M059J (cell line): Measurements from ENCODE around the gene NNT. TPM values are rescaled to one million over a fixed set of nuclear protein-coding genes. Genes with fewer than 3 reads are reported as not detected.
"Not testable (repeated sequence)": the region's sequence is repeated elsewhere in the genome, so short reads cannot be mapped to it uniquely, and the experiment has no call there.

Experiments used
- DNase-seq: peaks from one replicate; pipeline ENCODE4 v3.0.0-alpha.2; 2012; ENCODE audit warnings: low read depth
- total RNA-seq: library from RNA; depleted of rRNA; stranded (reverse); fragments of >200 nt; shearing (Covaris generic); gene quantifications from 2 replicates; pipeline ENCODE4 v1.2.3, GENCODE V29; 2014; rRNA removed

Gene NNT
- total RNA-seq: 44.2 and 76.1 TPM in 2 replicates

GRCh38 chr5:43602461-43603343, at the start of gene NNT:
Gene NNT (plus strand): TSS chr5:43603180. CDS start chr5:43609196, 6,016 bp downstream.
- DNase-seq: peak; percentile 77

DNA sequence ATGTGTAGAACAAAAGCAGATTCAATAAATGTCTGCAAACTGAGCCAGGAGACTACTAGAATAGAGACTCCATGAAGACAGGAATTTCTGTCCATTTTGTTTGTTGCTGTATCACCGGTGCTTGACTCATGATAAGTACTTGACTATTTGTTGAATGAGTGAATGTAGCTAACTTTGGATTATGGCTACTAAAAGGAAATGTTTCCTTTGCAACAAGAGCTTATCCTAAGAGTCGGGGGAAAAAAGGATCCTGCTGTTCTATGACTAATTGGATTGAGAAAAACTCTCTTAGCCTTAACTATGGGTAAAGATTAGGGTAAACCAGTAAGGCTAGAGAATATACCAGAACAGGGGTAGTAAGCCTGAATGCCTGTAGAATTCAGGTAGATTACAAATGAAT, 49.6 kb upstream of the NNT start:
- no peak for DNase-seq

DNA sequence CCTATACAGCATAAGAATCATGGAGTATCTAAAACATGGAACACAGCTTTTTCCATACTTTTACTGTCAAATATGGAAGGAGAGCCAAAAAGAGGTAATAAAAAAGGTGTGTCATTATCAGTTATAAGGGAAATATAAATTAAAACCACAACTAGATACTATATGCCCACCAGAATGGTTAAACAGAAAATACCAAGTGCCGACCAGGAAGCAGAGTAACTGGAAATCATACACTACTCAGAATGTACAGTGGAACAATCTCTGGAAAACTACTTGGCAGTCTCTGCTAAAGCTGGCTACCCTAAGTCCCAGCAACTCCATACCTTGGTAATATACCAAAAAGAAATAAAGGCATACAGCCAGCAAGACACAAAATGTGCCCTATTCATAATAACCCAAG, 48.5 kb upstream of the NNT start:
- no peak for DNase-seq

DNA sequence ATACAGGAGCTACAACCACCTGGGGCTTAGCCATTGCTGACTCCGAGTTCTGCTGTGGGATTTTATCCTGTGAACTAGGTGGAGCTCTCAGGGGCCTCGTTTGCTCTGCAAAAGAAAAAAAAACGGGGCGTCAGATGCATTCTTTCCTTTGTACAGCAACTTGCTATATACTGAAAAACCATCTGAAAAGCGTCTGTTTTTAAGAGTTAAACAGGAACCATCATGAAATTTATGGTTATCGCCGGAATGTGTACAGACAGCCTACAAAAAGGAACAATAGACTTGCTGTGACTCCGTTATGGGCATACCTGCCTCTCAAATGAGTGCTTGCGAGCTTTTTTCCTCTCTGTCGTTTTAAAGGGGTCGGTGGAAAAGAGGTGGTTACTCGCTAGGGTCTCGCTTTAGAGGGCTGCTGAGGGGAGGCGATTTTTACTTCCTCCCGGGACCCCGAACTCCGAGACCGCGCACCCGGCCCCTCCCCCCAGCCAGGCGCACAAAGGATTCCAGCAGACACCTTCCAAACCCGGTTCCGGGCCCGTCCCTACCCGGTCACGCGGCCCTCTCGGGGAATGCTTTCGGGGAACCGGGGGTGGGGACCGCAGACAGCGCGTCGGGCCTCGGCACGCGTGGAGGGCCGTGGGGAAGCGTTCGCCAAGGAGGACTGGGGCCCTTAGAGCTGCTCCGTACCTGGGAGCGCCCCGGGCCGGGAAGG, 46.9 kb upstream of the NNT start:
- DNase-seq: peak; percentile 57

- not testable (repeated sequence) for DNase-seq
Measured at GRCh38 chr5:43556607-43556856, 46.4 kb upstream of the NNT start.

GRCh38 chr5:43556857-43557542, 46.0 kb upstream of the NNT start, which contains the start of gene PAIP1:
Gene PAIP1 (minus strand): TSS chr5:43557077. CDS start chr5:43556846, 231 bp downstream.
- DNase-seq: peak; percentile 85

- peak; percentile 79 for DNase-seq
Measured at GRCh38 chr5:43560128-43560527, 42.9 kb upstream of the NNT start.

- no peak for DNase-seq
Measured at GRCh38 chr5:43561356-43561755, 41.6 kb upstream of the NNT start.

DNA sequence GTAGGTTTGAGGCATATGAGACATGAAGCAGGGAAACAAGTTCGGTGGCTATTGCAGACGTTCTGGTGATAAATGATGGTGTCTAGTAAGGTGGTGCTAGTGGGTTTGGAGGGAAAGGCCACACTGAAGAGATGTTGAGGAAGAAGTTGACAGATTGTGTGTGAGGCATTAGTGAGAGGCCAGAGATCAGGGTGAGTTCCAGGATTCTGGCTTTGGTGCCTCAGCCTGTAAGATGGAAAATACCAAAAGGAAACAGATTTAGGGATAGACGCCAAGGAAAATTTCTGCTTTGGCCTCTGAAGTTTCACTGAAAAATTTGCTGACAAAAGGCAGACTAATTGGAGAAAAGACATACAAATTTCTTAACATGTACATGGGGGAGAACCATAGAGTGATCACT, 39.7 kb upstream of the NNT start:
- no peak for DNase-seq

DNA sequence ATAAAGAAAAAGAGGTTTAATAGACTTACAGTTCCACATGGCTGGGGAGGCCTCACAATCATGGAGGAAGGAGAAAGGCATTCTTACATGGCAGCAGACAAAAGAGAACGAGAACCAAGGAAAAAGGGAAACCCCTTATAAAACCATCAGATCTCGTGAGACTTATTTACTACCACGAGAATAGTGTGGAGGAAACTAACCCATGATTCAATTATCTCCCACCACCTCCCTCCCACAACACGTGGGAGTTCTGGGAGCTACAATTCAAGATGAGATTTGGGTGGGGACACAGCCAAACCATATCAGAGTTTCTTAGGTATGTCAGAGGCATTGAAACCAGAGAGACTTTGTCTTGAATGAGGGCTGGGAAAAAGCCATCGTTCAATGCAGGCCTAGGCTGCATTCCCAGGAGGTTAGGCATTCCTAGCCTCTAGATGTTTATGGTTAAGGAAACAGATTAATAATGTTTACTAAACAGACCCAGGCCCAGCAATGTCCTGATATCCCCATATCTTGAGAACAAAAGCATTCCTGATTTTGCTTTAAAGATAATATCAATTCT, 38.6 kb upstream of the NNT start:
- DNase-seq: no peak

GRCh38 chr5:43565043-43565442, 37.9 kb upstream of the NNT start:
- no peak for DNase-seq

DNA sequence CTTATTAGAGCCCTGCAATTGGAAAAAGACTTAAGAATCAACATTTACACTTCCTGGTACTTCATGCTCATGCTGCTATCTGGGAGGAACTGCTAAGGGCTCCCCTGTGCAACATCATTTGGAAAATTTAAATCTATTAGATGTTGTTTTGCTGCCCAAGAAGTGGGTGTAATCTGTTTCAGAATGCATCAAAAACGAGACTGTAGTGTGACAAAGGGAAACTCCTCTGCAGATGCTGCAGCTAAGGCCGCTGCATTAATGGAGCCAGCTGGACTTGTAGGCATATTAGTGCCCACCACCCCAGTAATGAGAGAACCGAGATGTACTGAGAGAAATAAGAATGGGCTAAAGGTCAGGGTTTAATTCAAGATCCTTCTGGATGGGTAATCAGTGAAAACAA, 35.0 kb upstream of the NNT start:
- DNase-seq: no peak

GRCh38 chr5:43569236-43569746, 33.7 kb upstream of the NNT start:
- peak; percentile 31 for DNase-seq

- no peak for DNase-seq
Measured at GRCh38 chr5:43570450-43571158, 32.4 kb upstream of the NNT start.

GRCh38 chr5:43571237-43571636, 31.7 kb upstream of the NNT start:
- DNase-seq: no peak

DNA sequence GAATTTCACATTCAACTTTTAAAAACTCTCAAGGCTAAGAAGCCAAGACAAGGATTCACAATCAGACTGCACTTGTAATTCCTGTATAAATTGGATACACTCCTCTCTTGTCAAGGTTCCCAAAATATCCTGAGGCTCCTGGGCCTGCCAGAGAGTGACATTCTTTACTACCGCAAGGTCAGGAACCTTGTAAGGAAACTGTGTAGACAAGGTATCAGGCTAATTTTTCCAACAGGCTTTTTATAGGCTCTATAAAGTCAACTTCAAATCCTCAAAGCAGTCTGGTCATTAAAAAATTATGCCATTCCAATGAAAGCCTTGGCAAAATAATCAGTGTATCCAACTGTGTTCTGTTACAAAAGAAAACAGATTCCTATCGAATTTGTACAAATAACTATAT, 30.6 kb upstream of the NNT start:
- DNase-seq: peak; percentile 91

DNA sequence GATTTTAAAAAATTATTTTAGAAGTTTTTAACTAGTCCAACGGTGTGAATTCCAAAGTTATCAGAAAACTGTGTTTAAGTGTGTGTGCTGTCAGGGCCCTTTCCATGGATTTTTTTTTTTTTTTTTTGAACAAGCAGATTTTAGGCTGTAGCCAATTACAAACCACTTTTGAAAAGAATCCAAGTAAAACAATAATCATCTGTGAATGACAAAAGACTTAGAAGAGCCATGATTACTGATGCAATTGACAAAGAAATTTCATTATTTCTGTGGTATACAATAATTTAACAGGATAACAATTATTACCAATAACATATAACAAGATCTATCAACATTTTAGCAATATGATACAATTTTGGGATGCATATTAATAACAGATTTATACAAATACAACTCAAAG, 29.9 kb upstream of the NNT start:
- peak; percentile 40 for DNase-seq

DNA sequence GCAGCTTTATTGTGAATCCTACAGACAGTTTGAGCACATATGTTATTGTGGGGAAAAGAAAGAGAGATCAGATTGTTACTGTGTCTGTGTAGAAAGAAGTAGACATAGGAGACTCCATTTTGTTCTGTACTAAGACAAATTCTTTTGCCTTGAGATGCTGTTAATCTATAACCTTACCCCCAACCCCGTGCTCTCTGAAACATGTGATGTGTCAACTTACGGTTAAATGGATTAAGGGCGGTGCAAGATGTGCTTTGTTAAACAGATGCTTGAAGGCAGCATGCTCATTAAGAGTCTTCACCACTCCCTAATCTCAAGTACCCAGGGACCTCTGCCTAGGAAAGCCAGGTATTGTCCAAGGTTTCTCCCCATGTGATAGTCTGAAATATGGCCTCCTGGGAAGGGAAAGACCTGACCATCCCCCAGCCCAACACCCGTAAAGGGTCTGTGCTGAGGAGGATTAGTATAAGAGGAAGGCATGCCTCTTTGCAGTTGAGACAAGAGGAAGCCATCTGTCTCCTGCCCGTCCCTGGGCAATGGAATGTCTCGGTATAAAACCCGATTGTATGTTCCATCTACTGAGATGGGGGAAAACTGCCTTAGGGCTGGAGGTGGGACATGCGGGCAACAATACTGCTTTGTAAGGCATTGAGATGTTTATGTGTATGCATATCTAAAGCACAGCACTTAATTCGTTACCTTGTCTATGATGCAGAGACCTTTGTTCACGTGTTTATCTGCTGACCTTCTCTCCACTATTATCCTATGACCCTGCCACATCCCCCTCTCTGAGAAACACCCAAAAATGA, 22.4 kb upstream of the NNT start:
- not testable (repeated sequence) for DNase-seq

GRCh38 chr5:43581398-43581797, 21.6 kb upstream of the NNT start:
- DNase-seq: no peak
